Measurements from ENCODE around the gene NRCAM. TPM values are rescaled to one million over a fixed set of nuclear protein-coding genes. Genes with fewer than 3 reads are reported as not detected.

The NRCAM gene
- total RNA-seq, 2 experiments from 2014 or later, result 3.4 to 7.0 TPM

DNA sequence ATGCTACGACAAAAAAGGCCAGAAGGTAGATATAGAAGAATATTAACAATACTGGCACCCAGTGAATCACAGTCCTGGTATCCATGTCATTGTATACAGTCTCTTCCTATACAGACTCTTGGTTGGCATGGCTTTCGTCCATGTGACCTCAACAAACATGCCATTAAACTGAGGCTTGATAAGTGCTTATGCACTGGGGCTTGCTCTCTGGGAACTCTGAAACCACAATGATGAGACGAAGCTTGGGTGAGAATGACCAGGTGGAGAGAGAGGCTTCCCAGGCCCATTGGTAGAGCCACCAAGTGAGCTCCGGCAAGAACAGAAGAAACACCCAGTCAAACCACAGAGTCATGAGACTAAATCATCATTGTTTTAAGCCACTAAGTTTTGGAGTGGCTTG is 36.5 kb upstream of the NRCAM start:
- POLR2A ChIA-PET, result no interaction called here
- no peaks in the 10 kb centered on the region for H3K9me3 Mint-ChIP-seq
- no peak for ATAC-seq (ENCODE audit: poor library complexity)

DNA sequence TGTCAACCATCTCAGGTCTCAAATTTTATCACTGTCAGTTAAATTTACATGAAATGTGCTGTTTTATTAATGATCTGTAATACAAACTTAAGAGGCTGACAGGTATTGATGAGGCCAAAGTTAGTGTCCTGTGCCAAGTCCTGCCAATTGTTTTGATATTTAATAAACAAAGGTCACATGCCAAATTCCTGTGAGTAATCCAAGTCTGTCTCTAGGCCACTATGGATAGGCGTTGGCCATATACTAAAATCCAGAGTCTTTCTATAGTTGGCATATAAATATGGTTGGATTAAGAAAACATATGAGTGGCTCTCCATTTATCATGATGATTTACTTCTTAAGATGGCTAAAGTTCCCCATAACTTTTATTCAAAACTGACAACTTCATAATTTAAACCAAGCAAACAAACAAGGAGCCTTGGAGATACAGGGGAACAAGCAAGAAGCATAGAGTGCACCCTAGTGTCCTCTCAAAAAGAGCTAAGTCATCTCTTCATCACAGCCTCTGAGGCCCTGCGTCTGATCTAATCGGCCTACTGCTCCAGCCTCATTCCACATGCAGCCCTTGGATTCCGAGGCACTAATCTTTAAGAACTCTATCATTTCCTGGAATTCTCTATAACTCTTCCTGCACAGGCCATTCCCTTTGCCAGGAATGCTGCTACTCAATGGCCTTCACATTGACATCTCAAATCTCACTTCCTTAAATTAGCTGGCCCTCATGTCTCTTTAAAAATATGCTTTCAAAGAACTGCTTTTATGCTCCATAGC is 32.7 kb upstream of the NRCAM start:
- ChIA-PET CTCF (no interaction called here), POLR2A (no interaction called here)
- H3K27me3 ChIP-seq (ENCODE audit: control insufficient read depth in 1 of 2, insufficient read depth in 2 of 2, low read length in 2 of 2), result no peaks in the 10 kb centered on the region
- DNase-seq (no peak), ATAC-seq (ENCODE audit: poor library complexity) (no peak)
- no peaks in the 10 kb centered on the region for H3K9me3 ChIP-seq (ENCODE audit: control insufficient read depth in 1 of 2, insufficient read depth in 1 of 2, low read length in 2 of 2)
- Mint-ChIP-seq H3K9me3 (no peaks in the 10 kb centered on the region), H3K4me3 (no peak overlapping the region), H3K27ac (no peak overlapping the region), H3K4me1 (ENCODE audit: low read depth) (no peaks in the 10 kb centered on the region), H3K36me3 (ENCODE audit: low read depth) (peaks cover 67% of the 10 kb centered on the region), H3K27me3 (no peaks in the 10 kb centered on the region)
- intact Hi-C loops (cut with DNase I, micrococcal nuclease), result no loop called here
- TF ChIP-seq, protein P1, sequence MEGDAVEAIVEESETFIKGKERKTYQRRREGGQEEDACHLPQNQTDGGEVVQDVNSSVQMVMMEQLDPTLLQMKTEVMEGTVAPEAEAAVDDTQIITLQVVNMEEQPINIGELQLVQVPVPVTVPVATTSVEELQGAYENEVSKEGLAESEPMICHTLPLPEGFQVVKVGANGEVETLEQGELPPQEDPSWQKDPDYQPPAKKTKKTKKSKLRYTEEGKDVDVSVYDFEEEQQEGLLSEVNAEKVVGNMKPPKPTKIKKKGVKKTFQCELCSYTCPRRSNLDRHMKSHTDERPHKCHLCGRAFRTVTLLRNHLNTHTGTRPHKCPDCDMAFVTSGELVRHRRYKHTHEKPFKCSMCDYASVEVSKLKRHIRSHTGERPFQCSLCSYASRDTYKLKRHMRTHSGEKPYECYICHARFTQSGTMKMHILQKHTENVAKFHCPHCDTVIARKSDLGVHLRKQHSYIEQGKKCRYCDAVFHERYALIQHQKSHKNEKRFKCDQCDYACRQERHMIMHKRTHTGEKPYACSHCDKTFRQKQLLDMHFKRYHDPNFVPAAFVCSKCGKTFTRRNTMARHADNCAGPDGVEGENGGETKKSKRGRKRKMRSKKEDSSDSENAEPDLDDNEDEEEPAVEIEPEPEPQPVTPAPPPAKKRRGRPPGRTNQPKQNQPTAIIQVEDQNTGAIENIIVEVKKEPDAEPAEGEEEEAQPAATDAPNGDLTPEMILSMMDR (IDR thresholded peaks at IDR 0.05), result no peak
- H3K4me1 ChIP-seq (ENCODE audit: insufficient read depth, low read length), result no peaks in the 10 kb centered on the region
- no peak overlapping the region for H3K27ac ChIP-seq (ENCODE audit: low read depth in 1 of 2, low read length in 2 of 2)
- peaks cover 37% of the 10 kb centered on the region for H3K36me3 ChIP-seq (ENCODE audit: insufficient read depth, low read length)
- H3K4me3 ChIP-seq (ENCODE audit: low read length), result no peak overlapping the region

More for the DNA sequence above, 36.5 kb upstream of the NRCAM start:
- H3K4me3 Mint-ChIP-seq, result no peak overlapping the region
- no peaks in the 10 kb centered on the region for H3K27me3 Mint-ChIP-seq
- H3K4me3 ChIP-seq (ENCODE audit: low read length), result no peak overlapping the region
- H3K9me3 ChIP-seq (ENCODE audit: control insufficient read depth in 1 of 2, insufficient read depth in 1 of 2, low read length in 2 of 2), result no peaks in the 10 kb centered on the region
- no peaks in the 10 kb centered on the region for H3K4me1 Mint-ChIP-seq (ENCODE audit: low read depth)
- no peak overlapping the region for H3K27ac Mint-ChIP-seq
- CTCF ChIA-PET, result interaction anchor here (0.7 kb wide), 1 partner anchor 11 kb away, joined by 5 read pairs; no protein-coding TSS in a partner anchor
- H3K4me1 ChIP-seq (ENCODE audit: insufficient read depth, low read length), result no peaks in the 10 kb centered on the region
- TF ChIP-seq, protein P1 (IDR thresholded peaks at IDR 0.05), result no peak
- peaks cover 67% of the 10 kb centered on the region for H3K36me3 Mint-ChIP-seq (ENCODE audit: low read depth)
- peaks cover 28% of the 10 kb centered on the region for H3K36me3 ChIP-seq (ENCODE audit: insufficient read depth, low read length)
- H3K27me3 ChIP-seq (ENCODE audit: control insufficient read depth in 1 of 2, insufficient read depth in 2 of 2, low read length in 2 of 2), result no peaks in the 10 kb centered on the region
- DNase-seq, result no peak
- intact Hi-C loops (cut with DNase I, micrococcal nuclease), result no loop called here
- H3K27ac ChIP-seq (ENCODE audit: low read depth in 1 of 2, low read length in 2 of 2), result no peak overlapping the region

DNA sequence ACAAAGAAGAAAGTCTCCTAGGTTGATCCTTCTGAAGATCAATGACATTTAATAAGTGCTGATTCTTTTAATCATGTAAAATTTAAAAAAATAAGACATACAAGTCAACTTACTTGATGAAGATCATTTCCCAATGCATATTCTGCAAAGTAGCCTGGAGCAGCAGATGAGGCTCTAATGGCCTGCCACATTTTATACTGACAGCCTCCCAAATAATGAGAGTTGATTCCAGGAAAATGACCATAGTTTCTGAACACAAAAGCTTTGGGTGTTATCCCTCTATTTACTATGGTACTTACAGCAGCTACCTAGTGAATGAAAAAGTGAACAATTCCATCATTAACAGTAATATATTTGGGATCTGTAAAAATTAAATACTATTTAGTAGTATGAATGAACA is 31.4 kb upstream of the NRCAM start:
- Mint-ChIP-seq H3K27me3 (no peaks in the 10 kb centered on the region), H3K9me3 (no peaks in the 10 kb centered on the region), H3K27ac (no peak overlapping the region), H3K4me1 (ENCODE audit: low read depth) (no peaks in the 10 kb centered on the region), H3K4me3 (no peak overlapping the region), H3K36me3 (ENCODE audit: low read depth) (peaks cover 72% of the 10 kb centered on the region)
- TF ChIP-seq, protein P1 (IDR thresholded peaks at IDR 0.05), result no peak
- no peaks in the 10 kb centered on the region for H3K4me1 ChIP-seq (ENCODE audit: insufficient read depth, low read length)
- POLR2A ChIA-PET, result no interaction called here
- H3K27me3 ChIP-seq (ENCODE audit: control insufficient read depth in 1 of 2, insufficient read depth in 2 of 2, low read length in 2 of 2), result no peaks in the 10 kb centered on the region
- no peaks in the 10 kb centered on the region for H3K9me3 ChIP-seq (ENCODE audit: control insufficient read depth in 1 of 2, insufficient read depth in 1 of 2, low read length in 2 of 2)
- CTCF ChIA-PET, result no interaction called here
- no peak for ATAC-seq (ENCODE audit: poor library complexity)
- H3K4me3 ChIP-seq (ENCODE audit: low read length), result no peak overlapping the region
- no peak overlapping the region for H3K27ac ChIP-seq (ENCODE audit: low read depth in 1 of 2, low read length in 2 of 2)
- intact Hi-C loops (cut with DNase I, micrococcal nuclease), result no loop called here
- DNase-seq, result no peak
- peaks cover 31% of the 10 kb centered on the region for H3K36me3 ChIP-seq (ENCODE audit: insufficient read depth, low read length)
